GM18870 (cell line): ENCODE measurements around the gene CYB5B.
"Not testable (repeated sequence)": the region's sequence is repeated elsewhere in the genome, so short reads cannot be mapped to it uniquely, and the experiment has no call there.

Experiments used
- ATAC-seq: cut with Tn5 transposase; IDR thresholded peaks from one replicate; pipeline ENCODE4 v1.9.1; 2021; ENCODE audit warnings: moderate library complexity; ENCODE audit not compliant: unreplicated experiment

The CYB5B gene

GRCh38 chr16:69407702-69408323 is 16.6 kb upstream of the CYB5B start:
- ATAC-seq = no peak

GRCh38 chr16:69408475-69408874 is 15.9 kb upstream of the CYB5B start:
- no peak for ATAC-seq

- no peak for ATAC-seq
These were observed 14.0 kb upstream of the CYB5B start for GRCh38 chr16:69410219-69410990.

- ATAC-seq = no peak
These were observed 13.1 kb upstream of the CYB5B start for GRCh38 chr16:69411064-69411985.

- no peak for ATAC-seq
These were observed 12.1 kb upstream of the CYB5B start for GRCh38 chr16:69412287-69412686.

GRCh38 chr16:69413045-69413664 is 11.3 kb upstream of the CYB5B start:
- no peak for ATAC-seq

- ATAC-seq = no peak
These were observed 6.8 kb upstream of the CYB5B start for GRCh38 chr16:69417520-69418199.

- ATAC-seq = no peak
These were observed 4.5 kb upstream of the CYB5B start for GRCh38 chr16:69419956-69420355.

- ATAC-seq = no peak
These were observed 1.2 kb upstream of the CYB5B start for GRCh38 chr16:69423189-69423588.

GRCh38 chr16:69424935-69425784 is 741 bp downstream of the CYB5B start:
- ATAC-seq = no peak

GRCh38 chr16:69428652-69429051 is 4.2 kb downstream of the CYB5B start:
- no peak for ATAC-seq

- ATAC-seq = not testable (repeated sequence)
These were observed 4.7 kb downstream of the CYB5B start for GRCh38 chr16:69429058-69429640.

GRCh38 chr16:69431948-69432468 is 7.6 kb downstream of the CYB5B start:
- ATAC-seq = no peak

- no peak for ATAC-seq
These were observed 9.6 kb downstream of the CYB5B start for GRCh38 chr16:69434066-69434465.

GRCh38 chr16:69435977-69436820 is 11.8 kb downstream of the CYB5B start:
- ATAC-seq = no peak

- no peak for ATAC-seq
These were observed 12.5 kb downstream of the CYB5B start for GRCh38 chr16:69436896-69437295.

GRCh38 chr16:69438465-69438864 is 14.0 kb downstream of the CYB5B start:
- ATAC-seq = no peak

GRCh38 chr16:69440250-69440649 is 15.8 kb downstream of the CYB5B start:
- ATAC-seq = no peak
